Measurements from ENCODE around the gene TMEM44.

Gene TMEM44

GRCh38 chr3:194582196-194582905 lies 50.9 kb downstream of the TMEM44 start:
- no peak for DNase-seq (ENCODE audit: low read depth)
- H3K4me3 ChIP-seq (ENCODE audit: low read depth, low read length), result no peak overlapping the region
- TF ChIP-seq, protein P1, sequence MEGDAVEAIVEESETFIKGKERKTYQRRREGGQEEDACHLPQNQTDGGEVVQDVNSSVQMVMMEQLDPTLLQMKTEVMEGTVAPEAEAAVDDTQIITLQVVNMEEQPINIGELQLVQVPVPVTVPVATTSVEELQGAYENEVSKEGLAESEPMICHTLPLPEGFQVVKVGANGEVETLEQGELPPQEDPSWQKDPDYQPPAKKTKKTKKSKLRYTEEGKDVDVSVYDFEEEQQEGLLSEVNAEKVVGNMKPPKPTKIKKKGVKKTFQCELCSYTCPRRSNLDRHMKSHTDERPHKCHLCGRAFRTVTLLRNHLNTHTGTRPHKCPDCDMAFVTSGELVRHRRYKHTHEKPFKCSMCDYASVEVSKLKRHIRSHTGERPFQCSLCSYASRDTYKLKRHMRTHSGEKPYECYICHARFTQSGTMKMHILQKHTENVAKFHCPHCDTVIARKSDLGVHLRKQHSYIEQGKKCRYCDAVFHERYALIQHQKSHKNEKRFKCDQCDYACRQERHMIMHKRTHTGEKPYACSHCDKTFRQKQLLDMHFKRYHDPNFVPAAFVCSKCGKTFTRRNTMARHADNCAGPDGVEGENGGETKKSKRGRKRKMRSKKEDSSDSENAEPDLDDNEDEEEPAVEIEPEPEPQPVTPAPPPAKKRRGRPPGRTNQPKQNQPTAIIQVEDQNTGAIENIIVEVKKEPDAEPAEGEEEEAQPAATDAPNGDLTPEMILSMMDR (IDR thresholded peaks at IDR 0.05; ENCODE audit: low read depth, low read length, missing control alignments), result no peak

- TF ChIP-seq, protein P1 (IDR thresholded peaks at IDR 0.05; ENCODE audit: low read depth, low read length, missing control alignments), result no peak
- DNase-seq (ENCODE audit: low read depth), result no peak
- H3K4me3 ChIP-seq (ENCODE audit: low read depth, low read length), result no peak overlapping the region
Measured at GRCh38 chr3:194579091-194579606, 54.1 kb downstream of the TMEM44 start.

DNA sequence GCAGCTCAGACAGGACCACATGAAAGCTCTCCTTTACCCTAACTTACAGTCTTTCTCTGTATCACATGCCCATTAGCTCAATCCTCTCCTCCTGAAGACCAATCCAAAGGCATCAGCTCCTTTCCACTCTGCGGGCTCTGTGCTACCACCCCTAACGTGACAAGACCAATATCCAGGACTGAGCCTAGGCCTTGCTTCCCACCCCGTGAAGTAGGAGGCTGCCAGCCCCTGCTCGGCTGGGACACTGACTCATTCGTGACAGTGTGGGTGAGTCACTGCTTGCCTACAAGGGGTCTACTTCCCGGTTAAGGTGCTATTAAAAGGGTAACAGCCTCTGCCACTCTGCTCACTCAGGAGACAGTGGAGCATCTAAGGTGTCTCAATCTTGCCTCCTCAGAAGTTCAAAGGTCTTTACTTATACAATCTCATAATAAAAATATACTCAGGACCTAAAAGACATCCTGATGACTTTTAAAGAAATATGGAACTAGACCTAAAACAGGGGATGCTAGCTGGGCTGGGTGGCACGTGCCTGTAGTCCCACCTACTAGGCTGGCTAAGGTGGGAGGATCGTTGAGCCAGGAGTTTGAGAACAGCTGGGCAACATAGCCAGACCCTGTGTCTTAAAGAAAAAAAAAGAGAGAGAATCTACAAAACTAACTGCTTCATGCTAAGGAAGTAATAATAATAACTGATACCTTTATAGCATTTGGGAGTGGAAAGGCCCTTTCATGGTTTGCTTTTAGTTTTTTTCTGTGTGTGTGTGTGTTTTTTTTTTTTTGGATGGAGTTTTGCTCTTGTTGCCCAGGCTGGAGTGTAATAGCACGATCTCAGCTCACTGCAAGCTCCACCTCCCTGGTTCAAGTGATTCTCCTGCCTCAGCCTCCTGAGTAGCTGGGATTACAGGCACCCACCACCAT lies 55.0 kb downstream of the TMEM44 start:
- TF ChIP-seq, protein P1 (IDR thresholded peaks at IDR 0.05; ENCODE audit: low read depth, low read length, missing control alignments), result no peak
- no peak for DNase-seq (ENCODE audit: low read depth)
- no peak overlapping the region for H3K4me3 ChIP-seq (ENCODE audit: low read depth, low read length)

DNA sequence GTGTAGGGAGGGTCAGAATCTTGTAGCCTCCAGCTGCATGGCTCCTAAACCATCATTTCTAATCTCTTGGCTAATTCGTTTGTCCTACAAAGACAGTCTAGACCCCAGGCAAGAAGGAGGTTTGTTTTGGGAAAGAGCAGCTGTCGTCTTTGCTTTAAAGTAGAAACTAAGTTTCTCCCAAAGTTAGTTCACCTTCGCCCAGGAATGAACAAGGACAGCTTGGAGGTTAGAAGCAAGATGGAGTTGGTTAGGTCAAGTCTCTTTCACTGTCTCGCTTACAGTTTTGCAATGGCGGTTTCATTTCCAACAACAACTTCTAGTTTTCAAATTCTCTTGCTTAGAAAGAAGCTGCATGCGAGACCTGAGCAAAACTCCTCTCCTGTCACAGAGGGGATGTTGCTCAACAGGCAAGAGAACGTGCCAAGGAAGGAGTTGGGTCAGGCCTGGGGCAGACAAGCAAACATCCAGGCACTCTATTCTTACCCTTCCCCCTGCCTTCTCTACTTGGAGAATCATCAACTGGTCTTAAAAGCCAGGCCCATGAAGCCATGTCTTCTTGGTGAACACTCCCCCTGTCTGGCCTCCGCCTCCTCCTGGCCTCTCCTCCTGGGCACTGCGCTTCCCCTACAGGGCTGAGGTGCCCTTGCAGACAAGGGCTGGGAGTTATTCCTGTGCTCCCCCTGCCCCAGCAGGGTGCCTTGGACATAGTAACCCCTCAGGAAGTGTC lies 57.6 kb downstream of the TMEM44 start:
- no peak overlapping the region for H3K4me3 ChIP-seq (ENCODE audit: low read depth, low read length)
- TF ChIP-seq, protein P1 (IDR thresholded peaks at IDR 0.05; ENCODE audit: low read depth, low read length, missing control alignments), result peak; percentile 6
- no peak for DNase-seq (ENCODE audit: low read depth)

- no peak for DNase-seq (ENCODE audit: low read depth)
- TF ChIP-seq, protein P1 (IDR thresholded peaks at IDR 0.05; ENCODE audit: low read depth, low read length, missing control alignments), result no peak
- no peak overlapping the region for H3K4me3 ChIP-seq (ENCODE audit: low read depth, low read length)
Measured at GRCh38 chr3:194574639-194575483, 58.4 kb downstream of the TMEM44 start.
